A549 (cell line): ENCODE results near the gene CCNL1. TPM values are rescaled to one million over a fixed set of nuclear protein-coding genes. Genes with fewer than 3 reads are reported as not detected.

Experiments
- ATAC-seq, 2 experiments: fragments of 200-7000 bp in 1 of 2; fragments of >200 bp in 1 of 2; cut with Nextera tagmentation in 1 of 2; cut with Tn5 transposase in 1 of 2; 3 replicates each; pipeline versions ENCODE4 v1.8.0 to v1.9.1; 2018 to 2020; ENCODE audit warnings: mild to moderate bottlenecking in 1 of 2, moderate library complexity in 1 of 2
- CTCF ChIA-PET: fragments of 300-600 bp; sonication (Branson Sonifier 250); formaldehyde crosslinking; extraction: SDS; loops from one replicate; lab custom pipeline; 2021; ENCODE audit warnings: antibody characterized with exemption, inconsistent platforms; lab: Yijun Ruan, JAX
- POLR2A ChIA-PET: fragments of 350-600 bp; formaldehyde crosslinking; extraction: SDS; loops from one replicate; lab custom pipeline; 2021; ENCODE audit warnings: antibody characterized with exemption, inconsistent platforms; lab: Yijun Ruan, JAX
- DNase-seq, 2 experiments: peaks; one replicate each; pipeline versions ENCODE4 v3.0.0 to v3.0.0-alpha.2; 2011 to 2016; ENCODE audit warnings: low read depth in 1 of 2, low spot score in 1 of 2
- FAIRE-seq: peaks from 2 replicates; lab custom pipeline; 2011; peaks lifted over from hg19 to GRCh38; lab: Jason Lieb, UNC
- H3K27ac ChIP-seq, 2 experiments: fragments of >200 bp; sonication (Bioruptor Twin); formaldehyde crosslinking; 3 replicates each; pipeline ENCODE4 v1.5.1; 2016 to 2017
- H3K4me1 ChIP-seq: fragments of >200 bp; sonication (Bioruptor Twin); formaldehyde crosslinking; 3 replicates; pipeline ENCODE4 v1.6.1; 2016
- H3K4me2 ChIP-seq: fragments of >200 bp; sonication (Bioruptor Twin); formaldehyde crosslinking; 3 replicates; pipeline ENCODE4 v1.6.1; 2016
- H3K4me3 ChIP-seq: fragments of >200 bp; sonication (Bioruptor Twin); formaldehyde crosslinking; 3 replicates; pipeline ENCODE4 v1.5.1; 2016
- H3K9me3 ChIP-seq: fragments of >200 bp; sonication (Bioruptor Twin); formaldehyde crosslinking; 3 replicates; pipeline ENCODE4 v1.6.1; 2016
- CBX8 ChIP-seq: fragments of 200-600 bp; sonication (generic); IDR thresholded peaks from 2 replicates; pipeline ENCODE4 v1.6.1; 2016
- CTCF ChIP-seq: fragments of >200 bp; sonication (Bioruptor Twin); formaldehyde crosslinking; IDR thresholded peaks from 3 replicates; pipeline ENCODE4 v1.5.1; 2016
- ELK1 ChIP-seq: fragments of 150-350 bp; IDR thresholded peaks from 2 replicates; pipeline ENCODE4 v1.6.1; 2014; ENCODE audit warnings: low read depth, mild to moderate bottlenecking, low read length
- ESRRA ChIP-seq: fragments of 150-350 bp; IDR thresholded peaks from 2 replicates; pipeline ENCODE4 v1.6.1; 2014; ENCODE audit warnings: mild to moderate bottlenecking, low read length, borderline replicate concordance
- GATA3 ChIP-seq: IDR thresholded peaks from 2 replicates; pipeline ENCODE4 v1.6.1; 2012; ENCODE audit warnings: borderline replicate concordance
- HDAC2 ChIP-seq: fragments of 200-600 bp; sonication (generic); IDR thresholded peaks from 2 replicates; pipeline ENCODE4 v1.6.1; 2016
- HOXA7 ChIP-seq: fragments of 250-450 bp; sonication (Bioruptor Pico); IDR thresholded peaks from 2 replicates; pipeline ENCODE4 v1.5.0; 2020; ENCODE audit warnings: mild to moderate bottlenecking, moderate library complexity
- JUN ChIP-seq, 2 experiments: fragments of >200 bp; sonication (Bioruptor Twin); formaldehyde crosslinking; IDR thresholded peaks; 2 replicates in 1 of 2; 3 replicates in 1 of 2; pipeline ENCODE4 v1.6.1; 2016 to 2017
- KDM1A ChIP-seq: fragments of 200-600 bp; sonication (generic); IDR thresholded peaks from 2 replicates; pipeline ENCODE4 v1.6.1; 2016; ENCODE audit warnings: low read depth, mild to moderate bottlenecking
- KDM5A ChIP-seq: fragments of 200-600 bp; sonication (generic); IDR thresholded peaks from 2 replicates; pipeline ENCODE4 v1.6.1; 2016; ENCODE audit warnings: antibody characterized with exemption, mild to moderate bottlenecking
- MAX ChIP-seq: IDR thresholded peaks from 2 replicates; pipeline ENCODE4 v1.6.1; 2012
- NPAS2 ChIP-seq: fragments of 250-450 bp; sonication (Bioruptor Pico); IDR thresholded peaks from 2 replicates; pipeline ENCODE4 v1.8.0; 2022; ENCODE audit warnings: mild to moderate bottlenecking, moderate library complexity, borderline replicate concordance
- POLR2A ChIP-seq: IDR thresholded peaks from 2 replicates; pipeline ENCODE4 v1.6.1; 2012; ENCODE audit warnings: mild to moderate bottlenecking, low read length
- POLR2AphosphoS2 ChIP-seq: conservative IDR thresholded peaks from 2 replicates; pipeline ENCODE4 v1.6.1; 2012; ENCODE audit warnings: low read length, improper control_type of control experiment, inconsistent platforms
- RARB ChIP-seq: fragments of 250-450 bp; sonication (Bioruptor Pico); IDR thresholded peaks from 2 replicates; pipeline ENCODE4 v1.8.0; 2021; ENCODE audit warnings: mild to moderate bottlenecking, moderate library complexity
- ZFP36 ChIP-seq: fragments of 450-650 bp; IDR thresholded peaks from 2 replicates; pipeline ENCODE4 v1.6.1; 2014; ENCODE audit warnings: borderline replicate concordance; ENCODE audit not compliant: partially characterized antibody
- WGBS: methylation state at CpG from one replicate; pipeline ENCODE4 v1.1.6; 2017; ENCODE audit errors: missing lambda C conversion rate; 5-methylcytosine and 5-hydroxymethylcytosine counted together
- polyA plus RNA-seq, 4 experiments: library from polyadenylated mRNA; depleted of rRNA in 3 of 4; stranded (reverse); fragments of >200 nt; fragmentation: RNase III in 1 of 4; extraction: RNeasy Plus Mini Kit Qiagen cat#74134 plus additional on column Dnase treatment in 1 of 4; gene quantifications; 2 replicates in 3 of 4; 3 replicates in 1 of 4; pipeline ENCODE4 v1.2.3, GENCODE V29; 2011 to 2017
- TF ChIP-seq, protein P1 (sequence below): fragments of 250-450 bp; sonication (Bioruptor Pico); IDR thresholded peaks from 2 replicates; pipeline ENCODE4 v1.5.0; 2021; ENCODE audit warnings: mild to moderate bottlenecking, moderate library complexity, borderline replicate concordance

Gene CCNL1
- polyA plus RNA-seq, 2 of the 4 experiments (the other 2 are of a cell fraction): 45.1 to 170 TPM

GRCh38 chr3:157159037-157159761 lies 748 bp downstream of the CCNL1 start:
- peak overlapping the region; percentile 98 to 99 for H3K27ac ChIP-seq
- WGBS: 2% methylated on average over 18 of the region's 46 CpGs
- peaks cover 48% of the 10 kb centered on the region for H3K4me1 ChIP-seq
- H3K4me3 ChIP-seq: peak overlapping the region; percentile 96
- H3K9me3 ChIP-seq: no peaks in the 10 kb centered on the region
- ChIA-PET CTCF (interaction anchor here (1.2 to 2.8 kb wide), 4 partner anchors 12 to 1149 kb away, joined by 3 to 17 read pairs (median 4); no protein-coding TSS in a partner anchor), POLR2A (interaction anchor here (1.0 to 6.6 kb wide), 7 partner anchors 10 to 313 kb away, joined by 3 to 306 read pairs (median 12); no protein-coding TSS in a partner anchor)
- H3K4me2 ChIP-seq: peak overlapping the region; percentile 86
- TF ChIP-seq HDAC2: no peak
- TF ChIP-seq, protein P1, sequence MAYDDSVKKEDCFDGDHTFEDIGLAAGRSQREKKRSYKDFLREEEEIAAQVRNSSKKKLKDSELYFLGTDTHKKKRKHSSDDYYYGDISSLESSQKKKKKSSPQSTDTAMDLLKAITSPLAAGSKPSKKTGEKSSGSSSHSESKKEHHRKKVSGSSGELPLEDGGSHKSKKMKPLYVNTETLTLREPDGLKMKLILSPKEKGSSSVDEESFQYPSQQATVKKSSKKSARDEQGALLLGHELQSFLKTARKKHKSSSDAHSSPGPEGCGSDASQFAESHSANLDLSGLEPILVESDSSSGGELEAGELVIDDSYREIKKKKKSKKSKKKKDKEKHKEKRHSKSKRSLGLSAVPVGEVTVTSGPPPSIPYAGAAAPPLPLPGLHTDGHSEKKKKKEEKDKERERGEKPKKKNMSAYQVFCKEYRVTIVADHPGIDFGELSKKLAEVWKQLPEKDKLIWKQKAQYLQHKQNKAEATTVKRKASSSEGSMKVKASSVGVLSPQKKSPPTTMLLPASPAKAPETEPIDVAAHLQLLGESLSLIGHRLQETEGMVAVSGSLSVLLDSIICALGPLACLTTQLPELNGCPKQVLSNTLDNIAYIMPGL (CRISPR knock-in tag): 0 out of 2 replicates have a peak, but pooled peaks have one; percentile 28
- peak; percentile 56; the same call in 1 of the 2 replicates for TF ChIP-seq KDM5A
- peak; percentile 39; the same call in 1 of the 2 replicates for TF ChIP-seq RARB
- peak; percentile 78; the same call in 1 of the 2 replicates for TF ChIP-seq HOXA7 (CRISPR knock-in tag)
- ATAC-seq (peak; percentile 74), FAIRE-seq (no peak), DNase-seq (peak in 1 of 2 experiments; percentile 67)

- Histone ChIP-seq H3K4me3 (peak overlapping the region; percentile 96), H3K4me2 (peak overlapping the region; percentile 86), H3K9me3 (no peaks in the 10 kb centered on the region), H3K4me1 (peaks cover 56% of the 10 kb centered on the region), H3K27ac (no peak overlapping the region)
- DNase-seq: no peak
- ChIA-PET CTCF (no interaction called here), POLR2A (no interaction called here)
- no peak for ATAC-seq
- FAIRE-seq: no peak
- TF ChIP-seq MAX (no peak), POLR2A (no peak), NPAS2 (CRISPR knock-in tag) (no peak), POLR2AphosphoS2 (no peak), ELK1 (no peak), JUN (IDR thresholded peaks at IDR 0.05) (no peak), CTCF (no peak), CBX8 (no peak), KDM1A (no peak), ESRRA (no peak), HOXA7 (CRISPR knock-in tag) (no peak), GATA3 (no peak), ZFP36 (no peak)
These were observed 2.1 kb downstream of the CCNL1 start for GRCh38 chr3:157157836-157158235.
